VCaP (cell line): ENCODE measurements around the gene ALG6.
"Not testable (repeated sequence)": the region's sequence is repeated elsewhere in the genome, so short reads cannot be mapped to it uniquely, and the experiment has no call there.

Experiments used
- H3K27ac ChIP-seq: fragments of 450-650 bp; 2 replicates; pipeline ENCODE4 v1.5.1; 2017
- CTCF ChIP-seq: fragments of 450-650 bp; conservative IDR thresholded peaks from 2 replicates; pipeline ENCODE4 v1.5.1; 2017; ENCODE audit warnings: mild to moderate bottlenecking, moderate library complexity

The ALG6 gene

GRCh38 chr1:63405987-63406386 is 38.6 kb downstream of the ALG6 start:
- no peak for TF ChIP-seq CTCF

GRCh38 chr1:63407002-63407401 is 39.6 kb downstream of the ALG6 start:
- H3K27ac ChIP-seq = no peak overlapping the region
- no peak for TF ChIP-seq CTCF

More at GRCh38 chr1:63405987-63406386, 38.6 kb downstream of the ALG6 start:
- no peak overlapping the region for H3K27ac ChIP-seq

- H3K27ac ChIP-seq = no peak overlapping the region
- TF ChIP-seq CTCF = no peak
These were observed 40.9 kb downstream of the ALG6 start for GRCh38 chr1:63408331-63408730.

GRCh38 chr1:63411066-63411465 is 43.6 kb downstream of the ALG6 start:
- no peak for TF ChIP-seq CTCF
- H3K27ac ChIP-seq = no peak overlapping the region

- H3K27ac ChIP-seq = no peak overlapping the region
- no peak for TF ChIP-seq CTCF
These were observed 46.0 kb downstream of the ALG6 start for GRCh38 chr1:63413394-63413793.

GRCh38 chr1:63414691-63415365 is 47.4 kb downstream of the ALG6 start:
- H3K27ac ChIP-seq = no peak overlapping the region
- no peak for TF ChIP-seq CTCF

- no peak overlapping the region for H3K27ac ChIP-seq
- TF ChIP-seq CTCF = no peak
These were observed 50.7 kb downstream of the ALG6 start for GRCh38 chr1:63418101-63418500.

GRCh38 chr1:63420746-63421145 is 53.3 kb downstream of the ALG6 start:
- not testable (repeated sequence) for H3K27ac ChIP-seq
